ENCODE measurements around the gene CLK1.
A peak's percentile ranks its signal among the peaks of the same experiment; 100 is the strongest.
"Not testable (repeated sequence)": the region's sequence is repeated elsewhere in the genome, so short reads cannot be mapped to it uniquely, and the experiment has no call there.

CLK1 gene

GRCh38 chr2:200888704-200889625 lies 24.5 kb upstream of the CLK1 start, which contains the start of the genes NIF3L1 and PPIL3:
NIF3L1 (plus strand) TSS chr2:200889371; CDS start chr2:200891944, 2,573 bp downstream.
PPIL3 (minus strand) TSS chr2:200889077; CDS start chr2:200887615, 1,462 bp downstream.
- peak; percentile 98 to 99 for DNase-seq (ENCODE audit: low read depth in 2 of 2)

GRCh38 chr2:200881715-200882249 lies 17.3 kb upstream of the CLK1 start:
- H3K4me3 ChIP-seq (replicated peaks in 1 of 2; ENCODE audit: low read depth in 2 of 2, low read length in 2 of 2); DNase-seq (ENCODE audit: low read depth in 2 of 2): not testable (repeated sequence)

More at GRCh38 chr2:200888704-200889625, 24.5 kb upstream of the CLK1 start, which contains the start of the genes NIF3L1 and PPIL3:
- no peak for TF ChIP-seq CTCF (IDR thresholded peaks at IDR 0.05; ENCODE audit: low read depth, low read length)
- H3K4me3 ChIP-seq (replicated peaks in 1 of 2; ENCODE audit: low read depth in 2 of 2, low read length in 2 of 2), result peak within 1 kb of the TSS; percentile 85 to 97

GRCh38 chr2:200878289-200878880 lies 13.9 kb upstream of the CLK1 start:
- no peak for DNase-seq (ENCODE audit: low read depth in 2 of 2)
- no peak for TF ChIP-seq CTCF (IDR thresholded peaks at IDR 0.05; ENCODE audit: low read depth, low read length)
- H3K4me3 ChIP-seq (replicated peaks in 1 of 2; ENCODE audit: low read depth in 2 of 2, low read length in 2 of 2), result no peak overlapping the region

GRCh38 chr2:200877443-200877842 lies 13.0 kb upstream of the CLK1 start:
- no peak overlapping the region for H3K4me3 ChIP-seq (replicated peaks in 1 of 2; ENCODE audit: low read depth in 2 of 2, low read length in 2 of 2)
- no peak for TF ChIP-seq CTCF (IDR thresholded peaks at IDR 0.05; ENCODE audit: low read depth, low read length)
- no peak for DNase-seq (ENCODE audit: low read depth in 2 of 2)

- DNase-seq (ENCODE audit: low read depth in 2 of 2), result no peak
- no peak for TF ChIP-seq CTCF (IDR thresholded peaks at IDR 0.05; ENCODE audit: low read depth, low read length)
- H3K4me3 ChIP-seq (replicated peaks in 1 of 2; ENCODE audit: low read depth in 2 of 2, low read length in 2 of 2), result no peak overlapping the region
These were observed 9.1 kb upstream of the CLK1 start for GRCh38 chr2:200873560-200873959.

GRCh38 chr2:200871151-200871550 lies 6.7 kb upstream of the CLK1 start:
- H3K4me3 ChIP-seq (replicated peaks in 1 of 2; ENCODE audit: low read depth in 2 of 2, low read length in 2 of 2), result no peak overlapping the region
- no peak for DNase-seq (ENCODE audit: low read depth in 2 of 2)
- TF ChIP-seq CTCF (IDR thresholded peaks at IDR 0.05; ENCODE audit: low read depth, low read length), result no peak

- no peak for TF ChIP-seq CTCF (IDR thresholded peaks at IDR 0.05; ENCODE audit: low read depth, low read length)
- no peak overlapping the region for H3K4me3 ChIP-seq (replicated peaks in 1 of 2; ENCODE audit: low read depth in 2 of 2, low read length in 2 of 2)
- DNase-seq (ENCODE audit: low read depth in 2 of 2), result no peak
These were observed 4.6 kb upstream of the CLK1 start for GRCh38 chr2:200869014-200869413.
